Hepatocyte (in vitro differentiated cells): Measurements from ENCODE around the gene SLC35C1. TPM values are rescaled to one million over a fixed set of nuclear protein-coding genes. Genes with fewer than 3 reads are reported as not detected.

ENCODE experiments used
- DNase-seq: peaks from one replicate; pipeline ENCODE4 v3.0.0-alpha.2; 2016; ENCODE audit warnings: low spot score
- H2AFZ ChIP-seq: fragments of 200-600 bp; sonication (generic); 2 replicates; pipeline ENCODE4 v1.6.0; 2016; ENCODE audit warnings: antibody characterized with exemption, mild to moderate bottlenecking
- H3K27ac ChIP-seq: fragments of 200-600 bp; sonication (generic); 2 replicates; pipeline ENCODE4 v1.5.1; 2016; ENCODE audit warnings: mild to moderate bottlenecking
- H3K27me3 ChIP-seq: fragments of 200-600 bp; sonication (generic); 2 replicates; pipeline ENCODE4 v1.6.1; 2016
- H3K36me3 ChIP-seq: fragments of 200-600 bp; sonication (generic); replicated peaks from 2 replicates; pipeline ENCODE4 v1.5.1; 2016; ENCODE audit warnings: low read depth; ENCODE audit not compliant: insufficient read depth
- H3K4me1 ChIP-seq: fragments of 200-600 bp; sonication (generic); 2 replicates; pipeline ENCODE4 v1.5.1; 2016; ENCODE audit warnings: mild to moderate bottlenecking, moderate library complexity; ENCODE audit not compliant: insufficient read depth
- H3K4me2 ChIP-seq: fragments of 200-600 bp; sonication (generic); 2 replicates; pipeline ENCODE4 v1.6.0; 2016
- H3K4me3 ChIP-seq: fragments of 200-600 bp; sonication (generic); 2 replicates; pipeline ENCODE4 v1.5.1; 2016; ENCODE audit warnings: mild to moderate bottlenecking
- H3K79me2 ChIP-seq: fragments of 200-600 bp; sonication (generic); 2 replicates; pipeline ENCODE4 v1.6.0; 2017; ENCODE audit warnings: mild to moderate bottlenecking
- H3K9me2 ChIP-seq: fragments of 200-600 bp; sonication (generic); replicated peaks from 2 replicates; pipeline ENCODE4 v1.6.0; 2017; ENCODE audit warnings: mild to moderate bottlenecking; ENCODE audit not compliant: insufficient read depth
- H3K9me3 ChIP-seq: fragments of 200-600 bp; sonication (generic); 2 replicates; pipeline ENCODE4 v1.5.1; 2016; ENCODE audit warnings: low read depth, mild to moderate bottlenecking
- H4K20me1 ChIP-seq: fragments of 200-600 bp; sonication (generic); 2 replicates; pipeline ENCODE4 v1.6.0; 2016; ENCODE audit warnings: mild to moderate bottlenecking; ENCODE audit not compliant: insufficient read depth, poor library complexity, severe bottlenecking
- CTCF ChIP-seq: fragments of 200-600 bp; sonication (generic); IDR thresholded peaks from 2 replicates; pipeline ENCODE4 v1.5.1; 2016; ENCODE audit warnings: antibody characterized with exemption, mild to moderate bottlenecking; ENCODE audit not compliant: poor library complexity
- EZH2 ChIP-seq: fragments of 200-600 bp; sonication (generic); IDR thresholded peaks from 2 replicates; pipeline ENCODE4 v1.6.1; 2016; ENCODE audit warnings: antibody characterized with exemption, mild to moderate bottlenecking, borderline replicate concordance
- EZH2phosphoT487 ChIP-seq: fragments of 200-600 bp; sonication (generic); IDR thresholded peaks from one replicate; pipeline ENCODE4 v1.6.1; 2018; ENCODE audit warnings: antibody characterized with exemption, mild to moderate bottlenecking, low read depth, moderate library complexity; ENCODE audit not compliant: unreplicated experiment, severe bottlenecking
- WGBS: methylation state at CpG from one replicate; pipeline ENCODE4 v1.1.6; 2016; ENCODE audit warnings: low lambda C conversion rate; ENCODE audit errors: missing lambda C conversion rate; 5-methylcytosine and 5-hydroxymethylcytosine counted together
- polyA plus RNA-seq: library from polyadenylated mRNA; unstranded; fragments of >200 nt; fragmentation: Nextera tagmentation; extraction: Ambion mirVana; gene quantifications from 2 replicates; pipeline ENCODE4 v1.2.1, GENCODE V29; 2016
- total RNA-seq: library from RNA; depleted of rRNA; stranded (reverse); fragments of >200 nt; gene quantifications from 2 replicates; pipeline ENCODE4 v1.2.3, GENCODE V29; 2014

Gene SLC35C1
- total and polyA plus RNA-seq, 2 experiments from 2014 or later, result 12.7 to 22.1 TPM

GRCh38 chr11:45766469-45766868, 38.5 kb upstream of the SLC35C1 start:
- no peak for DNase-seq
- 64% methylated on average over 7 of the region's 7 CpGs for WGBS

GRCh38 chr11:45768486-45768885, 36.5 kb upstream of the SLC35C1 start:
- no peaks in the 10 kb centered on the region for H3K36me3 ChIP-seq
- no peak overlapping the region for H2AFZ ChIP-seq
- no peak overlapping the region for H3K4me2 ChIP-seq
- no peak overlapping the region for H3K4me3 ChIP-seq
- H3K9me3 ChIP-seq, result no peaks in the 10 kb centered on the region
- H4K20me1 ChIP-seq, result no peaks in the 10 kb centered on the region
- no peak for TF ChIP-seq CTCF
- H3K9me2 ChIP-seq, result no peaks in the 10 kb centered on the region
- H3K27ac ChIP-seq, result no peak overlapping the region
- no peaks in the 10 kb centered on the region for H3K4me1 ChIP-seq
- DNase-seq, result no peak
- no peaks in the 10 kb centered on the region for H3K79me2 ChIP-seq
- H3K27me3 ChIP-seq, result peaks cover 6% of the 10 kb centered on the region
- WGBS, result 85% methylated on average over 5 of the region's 5 CpGs

More at GRCh38 chr11:45766469-45766868, 38.5 kb upstream of the SLC35C1 start:
- no peaks in the 10 kb centered on the region for H3K36me3 ChIP-seq
- H3K9me2 ChIP-seq, result no peaks in the 10 kb centered on the region
- no peaks in the 10 kb centered on the region for H3K9me3 ChIP-seq
- no peak overlapping the region for H3K4me3 ChIP-seq
- no peak for TF ChIP-seq EZH2
- TF ChIP-seq CTCF, result no peak
- no peak for TF ChIP-seq EZH2phosphoT487
- H2AFZ ChIP-seq, result no peak overlapping the region
- no peak overlapping the region for H3K27ac ChIP-seq
- no peaks in the 10 kb centered on the region for H4K20me1 ChIP-seq
- H3K4me2 ChIP-seq, result no peak overlapping the region
- peaks cover 6% of the 10 kb centered on the region for H3K27me3 ChIP-seq
- H3K79me2 ChIP-seq, result no peaks in the 10 kb centered on the region
- H3K4me1 ChIP-seq, result no peaks in the 10 kb centered on the region

GRCh38 chr11:45769960-45770359, 35.0 kb upstream of the SLC35C1 start:
- 96% methylated on average over 5 of the region's 5 CpGs for WGBS
- H3K9me2 ChIP-seq, result no peaks in the 10 kb centered on the region
- no peaks in the 10 kb centered on the region for H3K9me3 ChIP-seq
- H3K4me1 ChIP-seq, result no peaks in the 10 kb centered on the region
- H3K27ac ChIP-seq, result no peak overlapping the region
- H3K27me3 ChIP-seq, result peaks cover 6% of the 10 kb centered on the region
- no peak overlapping the region for H3K4me2 ChIP-seq
- H4K20me1 ChIP-seq, result no peaks in the 10 kb centered on the region
- no peak overlapping the region for H3K4me3 ChIP-seq
- no peak for DNase-seq
- H2AFZ ChIP-seq, result no peak overlapping the region
- H3K36me3 ChIP-seq, result no peaks in the 10 kb centered on the region
- TF ChIP-seq EZH2 (no peak), CTCF (no peak), EZH2phosphoT487 (no peak)
- no peaks in the 10 kb centered on the region for H3K79me2 ChIP-seq

- no peaks in the 10 kb centered on the region for H3K9me3 ChIP-seq
- no peak for TF ChIP-seq EZH2
- peak; percentile 87 for TF ChIP-seq CTCF
- TF ChIP-seq EZH2phosphoT487, result no peak
- H3K36me3 ChIP-seq, result no peaks in the 10 kb centered on the region
- DNase-seq, result peak; percentile 77
- H3K4me2 ChIP-seq, result peak overlapping the region; percentile 91
- H3K9me2 ChIP-seq, result no peaks in the 10 kb centered on the region
- peak overlapping the region; percentile 69 for H2AFZ ChIP-seq
- H3K27ac ChIP-seq, result no peak overlapping the region
- H4K20me1 ChIP-seq, result no peaks in the 10 kb centered on the region
- WGBS, result 9% methylated on average over 18 of the region's 18 CpGs
- no peaks in the 10 kb centered on the region for H3K4me1 ChIP-seq
- H3K27me3 ChIP-seq, result peaks cover 6% of the 10 kb centered on the region
- H3K79me2 ChIP-seq, result no peaks in the 10 kb centered on the region
- H3K4me3 ChIP-seq, result peak overlapping the region; percentile 23
Observed at GRCh38 chr11:45771193-45771565, 33.8 kb upstream of the SLC35C1 start.
